ENCODE results near the gene MBD5. TPM values are rescaled to one million over a fixed set of nuclear protein-coding genes. Genes with fewer than 3 reads are reported as not detected.
"Not testable (repeated sequence)": the region's sequence is repeated elsewhere in the genome, so short reads cannot be mapped to it uniquely, and the experiment has no call there.

Gene MBD5
- total RNA-seq, 1 donor from 2014 or later, result 59.1 TPM

- DNase-seq, result no peak
Measured at GRCh38 chr2:148526509-148527346, 505.8 kb downstream of the MBD5 start.

- no peak for DNase-seq
Measured at GRCh38 chr2:148527488-148528340, 506.8 kb downstream of the MBD5 start.

GRCh38 chr2:148528356-148529064 lies 507.6 kb downstream of the MBD5 start:
- DNase-seq, result no peak

GRCh38 chr2:148529745-148530144 lies 508.9 kb downstream of the MBD5 start:
- no peak for DNase-seq

- DNase-seq, result no peak
Measured at GRCh38 chr2:148530350-148530749, 509.5 kb downstream of the MBD5 start.

- DNase-seq, result no peak
Measured at GRCh38 chr2:148531235-148531634, 510.3 kb downstream of the MBD5 start.

GRCh38 chr2:148531669-148532428 lies 511.0 kb downstream of the MBD5 start:
- no peak for DNase-seq

GRCh38 chr2:148533004-148533403 lies 512.1 kb downstream of the MBD5 start:
- no peak for DNase-seq

GRCh38 chr2:148533685-148534084 lies 512.8 kb downstream of the MBD5 start:
- DNase-seq, result no peak

GRCh38 chr2:148534416-148535204 lies 513.7 kb downstream of the MBD5 start:
- DNase-seq, result no peak

GRCh38 chr2:148538375-148538774 lies 517.5 kb downstream of the MBD5 start:
- DNase-seq, result no peak

GRCh38 chr2:148540022-148540421 lies 519.1 kb downstream of the MBD5 start:
- DNase-seq, result no peak

- no peak for DNase-seq
Measured at GRCh38 chr2:148541792-148542191, 520.9 kb downstream of the MBD5 start.

- DNase-seq, result no peak
Measured at GRCh38 chr2:148542614-148543013, 521.7 kb downstream of the MBD5 start.

- DNase-seq, result not testable (repeated sequence)
Measured at GRCh38 chr2:148543088-148543540, 522.2 kb downstream of the MBD5 start.

- no peak for DNase-seq
Measured at GRCh38 chr2:148545390-148546256, 524.7 kb downstream of the MBD5 start.

- no peak for DNase-seq
Measured at GRCh38 chr2:148546270-148546669, 525.4 kb downstream of the MBD5 start.

- DNase-seq, result no peak
Measured at GRCh38 chr2:148548716-148549400, 528.0 kb downstream of the MBD5 start.

GRCh38 chr2:148552675-148553331 lies 531.9 kb downstream of the MBD5 start:
- DNase-seq, result no peak
